GM18508 (cell line): ENCODE results near the gene ZNF275.

Source experiments
- ATAC-seq: cut with Tn5 transposase; IDR thresholded peaks from one replicate; pipeline ENCODE4 v1.9.1; 2021; ENCODE audit warnings: moderate number of reproducible peaks; ENCODE audit not compliant: insufficient read depth, unreplicated experiment

Gene ZNF275

DNA sequence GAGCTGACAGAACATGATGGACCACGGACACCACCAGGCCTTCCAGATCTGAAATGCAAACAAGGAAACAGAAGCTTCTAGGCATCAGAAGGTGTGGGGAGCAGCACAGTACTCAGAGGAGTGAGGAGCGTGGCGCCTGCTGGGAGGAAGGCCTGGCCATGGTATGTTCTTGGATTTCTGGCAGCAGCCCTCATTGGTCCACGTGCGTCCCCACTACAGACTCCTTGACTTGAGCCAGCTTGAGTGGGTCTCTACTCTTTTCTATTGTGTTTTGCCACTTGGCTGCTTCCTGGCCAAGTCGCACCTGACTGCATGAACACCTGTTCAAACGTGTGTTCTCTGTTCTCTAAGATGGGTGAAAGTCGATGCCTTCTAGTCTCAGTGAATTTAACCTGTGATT lies 18.0 kb downstream of the ZNF275 start:
- ATAC-seq: no peak

- ATAC-seq: no peak
Measured at GRCh38 chrX:153352858-153353257, 18.9 kb downstream of the ZNF275 start.

DNA sequence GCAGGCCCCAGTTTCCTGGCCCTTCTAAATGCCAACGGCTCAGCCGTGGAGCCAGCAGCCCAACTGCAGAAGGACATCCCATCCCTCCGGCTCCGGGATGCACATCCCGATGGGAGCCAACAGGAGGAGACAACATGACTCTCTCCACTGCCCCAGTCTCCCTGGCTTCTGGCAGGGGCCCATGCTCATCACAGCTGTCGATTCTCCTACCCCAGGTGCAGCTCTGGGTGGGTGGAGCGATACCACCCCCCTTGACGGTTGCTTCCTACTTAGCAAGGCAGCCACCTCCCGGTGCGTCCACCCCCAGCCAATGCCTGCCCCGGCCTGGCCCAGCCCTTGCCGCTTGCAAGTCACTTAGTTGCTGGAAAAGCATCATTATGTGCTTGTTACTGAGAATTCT lies 19.5 kb downstream of the ZNF275 start:
- no peak for ATAC-seq

DNA sequence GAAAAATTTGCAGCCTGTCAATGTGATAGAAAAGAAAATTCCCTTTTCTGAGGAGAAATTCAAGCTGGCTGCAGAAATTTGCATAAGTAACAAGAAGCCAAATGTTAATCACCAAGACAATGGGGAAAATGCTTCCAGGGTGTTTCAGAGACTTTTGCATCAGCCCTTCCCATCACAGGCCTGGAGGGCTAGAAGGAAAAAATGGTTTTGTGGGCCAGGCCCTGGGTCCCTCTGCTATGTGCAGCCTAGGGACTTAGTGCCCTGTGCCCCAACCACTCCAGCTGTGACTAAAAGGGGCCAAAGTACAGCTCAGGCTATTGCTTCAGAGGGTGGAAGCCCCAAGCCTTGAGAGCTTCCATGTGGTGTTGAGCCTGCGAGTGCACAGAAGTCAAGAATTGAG lies 23.9 kb downstream of the ZNF275 start:
- no peak for ATAC-seq

DNA sequence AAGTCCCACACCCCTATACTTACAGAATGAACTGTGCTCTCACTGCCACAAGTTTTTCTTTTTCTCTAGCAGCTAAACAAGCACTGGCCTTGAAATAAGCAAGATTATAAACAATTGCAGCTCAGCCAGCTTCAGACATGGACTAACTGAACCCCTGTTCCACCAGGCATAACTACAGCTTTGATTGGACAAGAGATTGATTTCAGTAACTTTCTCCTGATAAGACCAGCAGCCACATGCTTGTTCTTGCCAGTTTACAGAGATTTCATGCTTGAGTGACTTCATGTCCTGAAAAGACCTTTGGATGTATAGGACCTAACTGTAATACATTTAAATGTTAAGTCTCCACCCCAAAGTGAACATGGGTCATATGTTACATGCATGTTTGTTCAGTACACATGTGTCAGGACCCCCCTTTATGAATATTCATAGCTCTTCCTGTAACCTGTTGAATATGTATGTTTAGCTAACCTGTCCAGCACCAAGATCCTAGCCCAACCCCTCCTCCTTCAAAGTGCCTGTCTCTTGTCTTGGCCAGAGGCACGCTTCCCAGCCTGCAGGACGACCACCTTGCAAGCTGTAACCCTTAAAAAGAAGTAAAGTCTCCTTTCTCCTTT lies 27.9 kb downstream of the ZNF275 start:
- no peak for ATAC-seq

GRCh38 chrX:153365670-153366069 lies 31.7 kb downstream of the ZNF275 start:
- ATAC-seq: no peak

- ATAC-seq: no peak
Measured at GRCh38 chrX:153366119-153366518, 32.2 kb downstream of the ZNF275 start.

GRCh38 chrX:153366878-153367538 lies 33.1 kb downstream of the ZNF275 start:
- no peak for ATAC-seq

- no peak for ATAC-seq
Measured at GRCh38 chrX:153370293-153371055, 36.5 kb downstream of the ZNF275 start.

DNA sequence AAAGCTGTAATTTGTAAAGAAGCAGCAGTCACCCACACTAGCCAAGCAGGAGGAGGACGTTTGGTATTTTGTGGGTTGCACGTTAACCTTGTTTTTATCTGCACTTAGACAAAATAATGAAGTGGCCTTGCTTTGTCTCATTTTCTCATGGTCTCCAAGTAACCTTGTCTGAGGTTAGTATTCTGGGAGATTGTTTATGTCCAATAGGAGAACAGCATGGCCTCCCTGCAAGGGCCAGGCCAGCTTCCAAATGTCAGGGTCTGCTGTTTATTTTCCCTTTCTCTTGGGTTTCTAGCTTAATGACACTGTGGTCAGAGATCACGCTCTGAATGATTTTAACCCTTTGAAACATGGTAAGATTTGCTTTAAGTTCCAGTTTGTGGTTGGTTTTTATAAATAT lies 37.3 kb downstream of the ZNF275 start:
- ATAC-seq: no peak

DNA sequence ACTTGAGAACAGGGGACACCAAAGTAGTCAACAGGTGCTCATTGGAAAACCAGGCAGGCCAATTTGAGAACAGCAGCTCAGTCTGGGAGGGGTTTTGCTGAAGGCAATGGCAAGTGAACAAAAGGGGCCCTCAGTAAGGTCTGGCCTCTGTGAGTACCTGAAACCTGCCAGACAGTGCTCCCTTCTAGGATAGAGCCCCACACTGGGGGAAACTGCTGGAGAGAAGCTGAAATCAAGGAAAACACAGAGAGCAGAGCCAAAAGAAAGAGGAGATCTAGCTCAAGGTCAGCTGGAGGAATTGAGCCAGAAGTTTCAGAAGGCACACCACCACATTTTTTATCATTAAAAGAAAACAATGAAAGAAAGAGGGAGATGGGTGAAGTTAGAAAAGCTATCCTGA lies 39.0 kb downstream of the ZNF275 start:
- no peak for ATAC-seq

GRCh38 chrX:153374426-153374825 lies 40.5 kb downstream of the ZNF275 start:
- ATAC-seq: no peak

- ATAC-seq: no peak
Measured at GRCh38 chrX:153375571-153375970, 41.6 kb downstream of the ZNF275 start.

GRCh38 chrX:153377727-153378126 lies 43.8 kb downstream of the ZNF275 start:
- ATAC-seq: no peak

DNA sequence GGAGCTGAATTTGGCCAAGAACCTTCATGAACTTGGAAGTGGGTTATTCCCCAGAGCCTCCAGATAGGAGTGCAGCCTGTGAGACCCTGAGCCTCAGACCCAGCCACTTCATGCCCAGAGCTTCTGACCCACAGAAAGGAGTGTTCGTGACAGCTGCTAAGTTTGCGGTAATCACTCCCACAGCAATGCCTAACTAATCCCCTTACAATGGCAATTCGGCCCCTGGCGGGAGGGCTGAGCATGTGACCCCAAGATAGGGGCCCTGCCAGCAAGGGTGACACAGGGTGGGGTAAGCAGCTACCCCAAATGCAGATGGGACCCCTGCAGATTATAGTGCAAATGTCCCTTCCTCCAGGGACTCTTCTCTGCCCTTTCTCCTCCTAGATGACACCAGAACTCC lies 44.7 kb downstream of the ZNF275 start:
- ATAC-seq: no peak

DNA sequence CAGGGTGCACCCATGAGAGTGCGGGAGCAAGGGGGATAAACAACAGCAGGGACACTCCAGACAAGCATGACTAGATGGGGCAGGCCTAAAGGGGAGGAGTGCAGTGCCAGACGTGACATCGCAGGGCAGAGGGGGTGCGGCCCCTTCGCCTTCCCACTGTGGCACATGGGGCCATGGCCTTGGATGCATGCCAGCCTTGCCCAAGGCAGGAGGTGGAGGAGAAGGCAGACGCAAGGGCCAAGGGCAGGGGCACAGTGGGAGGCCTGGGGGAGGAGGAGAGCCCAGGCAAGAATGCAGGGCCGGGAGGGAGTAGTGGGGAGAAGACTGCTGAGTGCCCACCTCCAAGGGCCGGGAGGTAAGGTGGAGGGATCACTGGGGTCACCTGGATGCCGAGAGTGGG lies 45.6 kb downstream of the ZNF275 start:
- no peak for ATAC-seq

- no peak for ATAC-seq
Measured at GRCh38 chrX:153379971-153380581, 46.1 kb downstream of the ZNF275 start.

DNA sequence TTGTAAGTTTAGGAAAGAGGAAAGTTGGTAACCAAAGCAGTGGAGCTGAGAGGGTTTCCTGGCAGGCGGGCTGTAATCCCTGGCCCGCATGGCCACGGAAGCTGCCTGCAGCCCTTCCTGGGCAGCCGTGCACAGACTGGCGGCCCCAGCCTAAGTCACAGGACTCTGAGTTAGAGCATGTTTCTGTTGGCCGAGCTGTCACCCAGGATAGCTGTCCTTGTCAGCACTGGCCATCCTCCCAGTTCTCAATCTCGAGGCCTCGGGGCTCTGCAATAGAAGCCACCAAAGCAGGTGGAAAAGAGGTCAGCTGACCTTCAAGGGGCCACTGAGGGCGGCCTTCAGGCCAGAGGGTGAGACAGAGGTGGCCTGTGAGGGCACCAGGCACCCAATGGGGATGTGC lies 46.7 kb downstream of the ZNF275 start:
- no peak for ATAC-seq

DNA sequence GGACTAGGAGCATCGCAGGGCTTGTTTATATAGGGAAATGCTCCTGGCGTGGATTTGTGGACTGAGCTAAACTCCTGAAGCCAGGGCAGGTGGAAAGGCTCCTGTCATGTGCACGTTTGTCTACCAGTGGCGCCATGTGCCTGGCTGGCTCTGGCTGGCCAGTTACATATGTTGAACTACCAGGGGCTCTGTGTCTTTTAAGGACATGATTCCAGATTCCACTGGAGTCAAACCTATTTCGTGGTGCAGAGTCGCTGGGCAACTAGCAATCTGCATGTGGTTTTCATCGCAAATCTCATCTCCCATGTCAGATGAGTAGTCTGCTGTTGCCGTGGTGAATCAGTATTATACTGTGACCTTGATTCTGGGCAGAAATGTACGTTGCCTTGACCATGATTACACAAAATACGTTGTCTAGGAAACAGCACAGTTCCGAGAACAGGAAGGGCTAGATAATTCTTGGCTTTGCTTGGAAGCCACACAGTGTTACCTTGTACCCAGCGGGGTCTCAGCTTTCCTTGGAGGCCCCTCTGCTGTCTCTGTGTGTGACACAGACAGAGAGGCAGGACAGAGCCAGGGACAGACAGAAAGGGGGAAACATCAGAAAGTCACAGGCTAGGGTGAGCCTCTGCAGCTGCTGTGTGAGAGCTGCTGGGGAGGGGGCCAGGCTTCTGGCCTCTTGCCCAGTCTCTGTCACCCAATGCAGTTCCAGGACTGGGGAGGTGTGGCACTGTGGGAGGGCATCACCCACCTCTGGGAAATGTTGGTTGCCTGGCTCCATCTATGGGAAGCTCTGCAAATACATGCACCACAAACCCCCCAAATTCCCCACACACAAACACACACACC lies 48.0 kb downstream of the ZNF275 start:
- ATAC-seq: no peak
